Activated CD8-positive, alpha-beta memory T cell treated with anti-CD3 and anti-CD28 coated beads for 24 hours (primary cell): ENCODE results near the gene APLN.
A peak's percentile ranks its signal among the peaks of the same experiment; 100 is the strongest.

Source experiments
- DNase-seq: peaks from one replicate; pipeline ENCODE4 v3.0.0-alpha.2; 2020

APLN gene

DNA sequence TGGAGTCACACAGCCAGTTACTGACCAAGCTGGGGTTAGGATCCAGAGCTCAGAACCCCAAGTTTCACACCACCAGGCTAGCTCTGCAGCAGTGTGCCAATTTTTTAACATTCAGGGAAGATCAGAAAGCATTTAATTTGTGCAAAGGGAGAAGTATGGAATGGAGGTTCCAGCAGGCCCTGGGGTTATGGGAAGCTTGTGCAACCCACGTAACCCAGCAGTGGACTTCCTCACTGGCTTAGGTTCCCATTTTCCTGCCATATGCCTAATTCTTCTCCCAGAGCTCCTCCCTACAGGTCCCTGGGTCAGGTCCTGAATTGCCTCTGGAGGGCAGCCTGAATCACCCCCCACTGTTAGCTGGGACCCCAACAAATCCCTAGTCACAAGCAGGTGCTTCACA lies 14.0 kb downstream of the APLN start:
- no peak for DNase-seq

DNA sequence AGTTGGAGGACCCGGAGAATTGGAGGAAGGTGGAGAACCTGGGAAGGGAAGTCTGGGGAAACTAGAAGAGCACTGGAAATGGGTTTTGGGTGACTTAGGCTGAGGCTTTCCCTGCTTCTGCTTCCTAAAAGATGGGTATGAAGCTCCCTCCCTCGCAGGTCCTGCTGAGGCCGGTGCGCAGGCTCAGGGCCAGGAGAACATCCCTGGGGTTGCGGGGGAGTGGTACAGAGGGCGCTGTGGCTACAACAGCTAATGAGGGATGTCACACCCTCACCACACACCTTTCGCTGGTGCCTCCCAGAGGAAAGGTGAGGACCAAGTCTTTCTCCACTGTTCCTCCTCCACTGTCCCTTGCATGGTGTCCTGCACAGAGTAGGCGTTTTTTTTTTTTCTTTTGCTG lies 15.8 kb downstream of the APLN start:
- DNase-seq = no peak

DNA sequence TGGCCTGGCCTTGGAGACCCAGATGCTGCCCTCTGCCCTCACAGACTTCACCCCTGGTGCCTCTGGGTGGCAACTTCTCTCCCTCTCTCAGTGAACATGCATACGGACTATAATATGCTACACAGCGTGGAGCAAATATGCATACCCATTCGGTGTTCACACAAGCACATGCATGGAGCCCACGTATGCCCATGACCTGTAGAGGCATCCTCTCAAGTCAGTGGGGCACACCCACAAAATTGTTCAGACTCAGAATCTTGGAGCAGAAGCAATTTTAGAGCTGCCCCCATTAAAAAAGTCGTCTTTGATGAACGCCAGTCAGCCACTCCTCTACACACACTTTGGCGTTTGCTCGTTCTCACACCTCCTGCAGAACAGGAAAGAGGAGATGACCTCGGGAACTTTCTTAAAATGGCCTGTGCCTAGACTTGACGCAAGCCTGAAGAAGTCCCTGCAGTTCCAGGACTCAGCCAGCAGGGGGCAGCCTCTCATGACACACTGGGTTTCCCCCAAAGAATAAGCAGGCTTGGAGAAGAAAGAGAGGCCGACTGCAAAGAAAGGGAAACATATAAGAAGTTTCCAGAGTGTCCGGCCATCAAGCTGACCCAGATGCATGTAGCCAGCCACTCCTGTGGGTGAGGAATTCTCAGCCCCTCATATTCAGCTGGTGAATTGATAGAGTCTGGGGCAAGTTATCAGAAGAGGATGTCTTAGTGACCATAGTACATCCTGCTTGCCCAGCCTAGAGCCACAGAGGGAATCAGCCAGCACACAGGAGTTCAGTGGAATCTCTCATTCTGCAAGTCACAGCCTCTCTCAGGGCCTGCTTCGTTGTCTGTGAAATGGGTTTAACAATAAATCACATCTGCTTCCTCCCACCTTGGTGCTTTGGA lies 17.3 kb downstream of the APLN start:
- peak; percentile 92 for DNase-seq

DNA sequence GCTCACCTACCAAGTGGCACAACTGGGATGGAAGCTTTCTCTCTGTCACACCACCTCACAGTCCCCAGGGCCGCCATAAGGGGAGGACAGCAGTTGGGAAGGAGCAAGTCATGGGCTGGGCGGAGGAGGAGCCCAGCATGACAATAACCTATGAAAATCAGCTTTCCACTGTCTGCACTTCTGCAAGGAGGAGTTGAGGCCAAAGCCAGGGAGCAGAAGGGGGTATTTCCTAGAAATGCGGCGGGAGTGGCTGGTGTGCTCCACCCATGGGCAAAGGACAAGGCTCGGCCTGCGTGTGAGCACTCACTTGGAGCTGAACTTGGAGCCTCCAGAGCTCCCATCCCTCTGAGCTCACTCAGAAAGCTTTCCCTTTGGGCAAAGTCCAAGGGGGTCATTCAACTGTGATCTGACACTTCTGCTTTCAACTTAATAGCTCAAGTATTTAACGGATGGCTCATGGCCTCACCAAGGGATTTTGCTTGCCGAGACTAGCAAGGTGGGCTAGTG lies 18.5 kb downstream of the APLN start:
- no peak for DNase-seq

DNA sequence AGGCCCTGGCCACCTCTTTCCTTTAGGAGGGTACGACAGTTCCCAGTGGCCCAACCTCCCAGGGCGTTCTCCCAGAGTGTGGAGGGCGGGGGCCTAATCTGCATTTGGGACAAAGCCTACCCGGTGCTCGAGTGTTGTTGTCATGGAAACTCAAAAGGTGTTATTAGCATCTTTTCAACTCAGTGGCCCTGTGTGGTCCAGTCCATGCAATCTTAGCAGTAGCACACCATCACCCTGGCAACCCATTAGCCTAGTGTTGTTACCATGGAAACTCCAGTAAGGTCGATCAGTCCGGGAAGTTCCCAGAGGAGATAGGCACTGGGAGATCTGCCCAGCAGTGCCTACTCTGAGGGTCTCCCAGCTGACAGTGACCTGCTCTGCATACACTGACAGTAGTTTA lies 20.2 kb downstream of the APLN start:
- DNase-seq = no peak

DNA sequence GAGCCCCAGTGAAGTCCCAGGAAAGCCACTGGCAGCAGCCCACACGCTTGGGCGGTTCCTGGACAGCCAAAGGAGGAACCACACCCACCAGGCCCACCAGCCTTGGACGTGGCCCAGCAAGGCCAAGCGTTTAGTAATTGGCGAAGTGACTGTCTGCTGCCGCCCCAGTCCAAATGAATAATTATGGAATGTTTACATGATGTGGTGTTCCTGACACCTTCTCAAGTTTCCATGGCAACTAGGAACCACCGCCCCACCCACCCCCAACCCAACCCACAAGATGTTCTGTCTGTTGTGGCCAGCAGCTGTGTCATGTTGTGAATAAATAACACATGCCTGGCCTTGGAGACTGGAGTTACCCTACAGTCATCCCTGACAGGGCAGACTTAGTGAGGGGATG lies 22.3 kb downstream of the APLN start:
- DNase-seq = no peak

DNA sequence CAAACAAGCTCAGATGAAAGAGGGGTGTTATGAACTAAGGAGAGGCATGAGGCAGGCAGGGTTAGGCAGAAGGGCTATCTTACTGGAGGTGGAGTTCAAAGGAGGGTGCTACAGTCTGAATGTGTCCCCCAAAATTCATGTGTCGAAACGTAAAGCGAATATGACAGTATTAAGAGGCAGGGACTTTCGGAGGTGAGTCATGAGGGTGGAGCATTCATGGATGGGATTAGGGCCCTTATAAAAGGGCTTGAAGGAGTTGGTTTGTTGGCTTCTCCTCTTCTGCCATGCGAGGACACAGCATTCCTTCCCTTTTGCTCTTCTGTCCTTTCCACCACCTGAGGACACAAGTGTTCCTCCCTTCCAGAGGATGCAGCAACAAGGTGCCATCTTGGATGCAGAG lies 22.9 kb downstream of the APLN start:
- DNase-seq = no peak

DNA sequence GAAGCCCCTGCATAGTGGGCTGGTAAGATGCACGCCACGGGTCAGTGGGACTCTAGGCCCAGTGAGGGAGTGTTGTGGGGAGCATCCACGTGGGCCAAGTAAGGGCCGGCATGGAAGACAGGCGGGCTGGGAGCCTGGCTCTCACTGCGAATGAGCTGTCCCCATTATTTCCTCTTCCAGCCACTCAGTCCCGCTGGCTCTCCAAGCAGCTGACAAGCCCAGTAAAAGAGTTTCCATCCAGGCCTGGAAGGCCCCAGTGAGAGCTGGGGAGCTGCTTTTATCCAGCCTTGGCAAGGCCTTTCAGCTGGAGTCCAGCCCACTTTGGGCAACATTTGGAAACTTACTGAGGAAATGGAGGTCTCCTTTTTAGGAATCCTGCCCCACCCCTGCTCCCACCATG lies 24.9 kb downstream of the APLN start:
- no peak for DNase-seq

DNA sequence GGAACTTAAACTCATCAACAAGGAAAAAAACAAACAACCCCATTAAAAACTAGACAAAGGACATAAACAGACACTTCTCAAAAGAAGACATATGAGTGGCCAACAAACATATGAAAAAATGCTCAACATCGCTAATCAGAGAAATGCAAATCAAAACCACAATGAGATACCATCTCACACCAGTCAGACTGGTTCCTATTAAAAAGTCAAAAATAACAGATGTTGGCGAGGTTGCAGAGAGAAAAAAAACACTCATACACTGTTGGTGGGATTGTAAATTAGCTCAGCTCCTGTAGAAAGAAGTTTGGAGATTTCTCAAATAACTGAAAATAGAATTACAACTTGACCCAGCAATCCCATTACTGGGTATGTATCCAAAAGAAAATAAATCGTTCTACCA lies 28.7 kb downstream of the APLN start:
- DNase-seq = no peak

DNA sequence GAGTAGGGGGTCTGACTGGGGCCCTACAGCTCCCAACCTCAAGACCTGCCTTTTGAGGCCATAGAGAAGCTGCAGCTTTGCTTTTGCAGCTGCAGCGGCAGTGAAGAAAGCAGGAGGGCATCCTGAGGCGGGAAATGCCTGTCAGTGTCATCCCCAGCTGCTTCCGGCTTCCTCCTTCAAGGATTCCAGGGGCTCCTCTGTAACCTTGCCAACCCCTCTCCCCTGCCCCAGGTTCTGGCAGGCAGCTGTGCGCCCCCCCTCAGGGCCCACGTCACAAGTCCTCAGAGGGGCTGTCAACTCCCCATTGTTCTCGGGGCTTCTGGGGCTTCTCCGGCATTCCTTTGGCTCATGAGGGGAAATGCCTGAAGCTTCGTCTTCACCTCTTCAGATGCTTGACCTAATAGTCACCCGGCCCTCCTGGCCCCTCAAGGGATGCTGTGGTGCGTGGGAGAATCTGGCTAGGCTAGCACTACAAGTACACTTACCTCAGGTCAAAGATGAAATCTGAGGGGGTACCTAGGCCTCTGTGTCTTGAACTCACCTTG lies 31.9 kb downstream of the APLN start:
- no peak for DNase-seq

DNA sequence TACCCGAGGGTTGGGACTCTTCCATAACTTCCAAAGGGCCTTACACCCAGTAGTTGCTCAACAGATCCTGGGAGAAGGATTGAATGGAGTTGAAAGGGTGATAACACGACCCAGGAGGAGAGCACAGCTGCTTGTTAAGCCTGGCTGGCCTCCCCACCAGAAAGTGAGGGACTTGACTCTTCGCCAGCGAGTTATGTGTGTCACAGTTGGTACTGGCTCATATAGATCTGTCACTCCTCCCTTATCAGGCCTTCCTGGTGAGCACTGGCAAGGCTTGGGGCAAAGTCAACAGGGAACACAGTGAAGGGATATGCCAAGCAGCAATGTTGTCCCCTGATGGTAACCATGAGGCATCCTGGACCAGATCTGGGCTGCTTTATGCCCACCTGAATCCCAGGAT lies 35.8 kb downstream of the APLN start:
- no peak for DNase-seq

DNA sequence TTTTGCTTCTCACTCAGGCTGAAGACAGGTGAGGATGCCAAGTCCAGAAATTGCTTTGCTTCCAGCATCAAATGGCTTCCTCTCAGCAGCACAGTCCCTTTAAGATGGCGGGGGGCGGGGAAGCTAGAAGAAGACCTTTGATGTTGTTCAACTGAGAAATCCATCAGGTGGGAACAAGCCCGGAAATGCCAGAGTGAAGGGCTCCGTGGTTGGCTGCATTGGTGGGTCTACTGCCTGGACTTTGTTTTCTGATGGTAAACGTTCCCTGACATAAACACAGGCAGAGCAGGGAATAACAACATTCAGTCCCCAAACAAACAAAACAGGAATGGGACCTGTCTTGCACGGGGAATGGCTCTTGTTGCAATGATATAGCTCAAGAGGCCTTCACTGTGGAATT lies 37.3 kb downstream of the APLN start:
- no peak for DNase-seq

DNA sequence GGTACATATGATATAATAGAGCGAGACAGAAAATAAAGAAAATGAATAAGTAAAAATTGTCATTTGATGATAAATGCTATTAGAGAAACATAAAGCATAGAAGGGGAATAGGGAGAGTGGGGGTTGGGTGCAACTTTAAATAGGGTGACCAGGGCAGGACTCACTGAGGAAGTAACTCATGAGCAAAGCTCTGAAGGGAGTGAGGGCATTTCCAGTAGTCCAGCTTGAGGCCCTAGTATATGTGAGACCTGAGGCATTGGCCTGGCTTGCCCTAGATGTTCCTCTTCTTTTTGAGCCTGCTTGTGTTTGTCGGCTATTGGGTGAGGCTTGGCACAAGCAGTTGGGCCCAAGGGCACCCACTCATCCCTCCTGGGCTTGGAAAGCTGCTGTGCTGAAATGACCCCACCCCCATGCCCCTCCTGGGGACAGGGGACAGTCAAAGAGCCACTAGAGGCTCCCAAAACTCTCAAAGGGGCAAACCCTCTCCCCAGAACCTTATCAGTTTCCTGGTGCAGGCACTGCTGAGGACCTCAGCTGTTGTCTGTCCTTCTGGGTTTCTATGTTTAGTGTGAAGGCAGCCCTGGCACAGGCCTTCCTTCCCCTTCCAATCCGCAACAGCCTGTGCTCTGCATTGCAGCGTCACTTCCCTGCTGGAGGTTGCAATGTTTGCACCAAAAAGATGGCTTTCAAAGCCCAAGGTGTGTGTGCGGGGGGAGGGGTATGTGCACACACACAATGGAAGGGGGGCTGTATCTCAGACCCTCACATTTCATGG lies 40.1 kb downstream of the APLN start:
- no peak for DNase-seq

DNA sequence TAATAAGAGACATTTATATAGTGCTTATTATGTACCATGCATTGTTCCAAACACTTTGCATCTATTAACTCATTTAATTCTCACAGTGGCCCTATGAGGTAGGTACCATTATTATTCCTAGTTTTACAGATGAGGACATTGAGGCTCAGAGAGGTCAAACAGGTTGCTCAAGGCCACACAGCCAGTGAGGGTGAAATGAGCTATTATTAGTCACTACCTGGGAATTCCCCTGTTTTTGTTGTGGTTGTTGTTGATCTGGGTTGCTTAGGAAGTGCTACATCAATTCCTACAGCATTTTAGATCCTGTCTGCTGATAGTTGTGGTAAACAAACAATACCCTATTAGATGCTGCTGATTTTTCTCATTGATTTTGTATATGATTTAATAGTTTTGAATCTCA lies 41.2 kb downstream of the APLN start:
- no peak for DNase-seq

DNA sequence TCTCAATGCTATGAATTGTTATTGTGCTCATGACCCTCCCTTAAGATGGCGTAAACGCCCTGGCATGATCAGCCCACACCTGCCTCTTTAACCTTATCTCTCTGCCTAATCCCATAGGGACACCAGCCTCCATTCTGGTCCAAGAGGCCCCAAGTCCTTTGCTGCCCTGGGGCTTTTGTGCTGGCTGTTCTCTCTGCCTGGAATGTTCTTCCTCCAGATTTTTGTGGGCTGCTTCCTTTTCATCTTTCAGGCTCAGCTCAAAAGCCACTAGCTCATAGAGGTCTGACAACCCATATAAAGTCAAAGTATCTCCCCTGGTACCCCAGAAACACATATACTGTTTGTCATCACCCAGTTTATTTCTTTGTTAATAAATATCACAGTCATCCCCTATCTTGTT lies 42.4 kb downstream of the APLN start:
- DNase-seq = no peak

DNA sequence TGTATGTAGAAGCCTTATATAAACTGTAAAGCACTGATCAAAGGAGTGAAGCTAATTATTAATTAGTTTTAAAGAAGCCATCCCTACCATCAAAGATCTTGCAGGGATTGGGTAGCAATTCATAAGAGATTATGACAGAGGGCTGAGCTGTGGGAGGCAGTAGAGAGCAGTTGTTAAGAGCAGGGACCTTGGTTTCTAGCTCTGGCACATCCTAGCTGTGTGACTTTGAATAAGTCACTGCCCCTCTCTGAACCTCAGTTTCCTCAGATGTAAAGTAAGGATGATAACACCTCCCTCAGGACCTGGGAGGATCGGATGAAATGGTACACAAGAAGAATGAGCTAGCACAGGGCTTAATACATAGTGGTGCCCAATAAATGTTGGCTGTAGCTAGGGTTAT lies 45.4 kb downstream of the APLN start:
- DNase-seq = no peak

DNA sequence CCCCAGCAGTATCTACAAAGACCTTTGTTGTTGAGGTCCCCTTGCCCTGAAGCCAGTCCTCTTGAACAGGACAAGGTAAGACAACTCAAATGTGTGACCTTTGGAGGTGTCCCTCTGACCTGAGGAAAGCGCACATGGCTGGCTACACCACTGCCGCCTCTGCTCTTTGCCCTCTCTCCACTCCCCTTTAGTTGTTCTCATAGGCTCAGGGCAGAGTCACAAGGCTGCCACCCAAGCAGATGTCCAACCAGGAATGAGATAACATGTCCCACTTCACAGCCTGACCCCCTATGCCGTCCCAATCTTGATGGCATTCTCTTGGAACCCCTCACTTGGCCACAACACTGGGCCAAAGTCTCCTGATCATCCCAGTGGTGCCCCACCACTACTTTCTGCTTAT lies 46.3 kb downstream of the APLN start:
- no peak for DNase-seq

DNA sequence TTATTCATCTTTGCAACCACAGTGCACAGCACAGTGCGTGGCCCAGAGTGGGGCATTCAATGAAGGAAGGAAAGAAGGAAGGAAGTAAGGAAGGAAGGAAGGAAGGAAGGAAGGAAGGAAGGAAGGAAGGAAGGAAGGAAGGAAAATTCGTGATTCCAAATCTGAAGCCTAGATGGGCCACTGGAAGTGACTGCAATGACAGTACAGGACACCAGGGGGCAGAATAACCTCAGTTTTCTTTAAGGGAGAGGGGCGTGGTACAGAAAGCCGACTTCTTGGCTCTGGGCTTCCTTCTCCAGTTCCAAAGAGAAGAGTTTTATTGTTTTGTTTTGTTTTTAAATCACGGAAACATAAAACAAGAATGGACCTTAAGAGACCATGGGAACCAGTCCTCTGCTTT lies 47.8 kb downstream of the APLN start:
- DNase-seq = peak; percentile 79

DNA sequence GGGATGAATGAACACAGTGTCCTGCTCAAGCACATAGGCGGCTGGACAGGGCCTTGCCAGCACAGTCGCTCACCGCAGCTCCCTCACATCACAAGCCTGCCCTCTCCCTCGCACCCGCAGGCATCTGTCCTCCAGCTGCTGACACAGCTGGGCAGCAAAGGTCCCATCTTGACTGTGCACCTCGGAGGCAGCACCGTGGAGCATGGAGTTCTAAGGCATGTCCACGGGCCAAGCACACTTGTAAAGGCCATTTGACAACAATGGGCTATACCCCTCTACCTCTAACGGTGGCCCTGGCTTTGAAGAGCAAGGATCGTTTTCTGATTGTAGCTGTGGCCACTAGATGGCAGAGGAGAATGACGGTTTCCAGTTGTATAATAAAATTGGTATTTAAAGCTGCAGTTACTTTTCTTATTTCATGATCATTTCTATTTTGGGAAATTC lies 53.8 kb downstream of the APLN start:
- no peak for DNase-seq

DNA sequence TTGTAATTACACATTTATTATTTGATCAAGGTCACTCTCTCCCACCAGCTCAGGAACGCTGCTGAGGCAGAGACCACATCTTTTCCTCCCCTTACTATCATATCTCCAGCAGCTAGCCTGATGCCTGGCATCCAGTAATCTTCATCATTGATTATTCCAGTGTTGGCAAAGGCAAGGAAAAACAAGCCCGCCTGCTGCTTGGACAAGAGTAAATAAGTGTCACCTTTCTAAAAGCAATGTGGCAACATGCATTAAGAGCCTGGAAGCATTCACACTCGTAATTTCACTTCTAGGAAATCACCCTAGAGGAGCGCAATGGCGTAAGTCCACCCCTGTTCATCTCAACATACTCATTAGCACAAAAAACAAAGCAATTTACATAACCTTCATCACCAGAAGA lies 54.8 kb downstream of the APLN start:
- no peak for DNase-seq

DNA sequence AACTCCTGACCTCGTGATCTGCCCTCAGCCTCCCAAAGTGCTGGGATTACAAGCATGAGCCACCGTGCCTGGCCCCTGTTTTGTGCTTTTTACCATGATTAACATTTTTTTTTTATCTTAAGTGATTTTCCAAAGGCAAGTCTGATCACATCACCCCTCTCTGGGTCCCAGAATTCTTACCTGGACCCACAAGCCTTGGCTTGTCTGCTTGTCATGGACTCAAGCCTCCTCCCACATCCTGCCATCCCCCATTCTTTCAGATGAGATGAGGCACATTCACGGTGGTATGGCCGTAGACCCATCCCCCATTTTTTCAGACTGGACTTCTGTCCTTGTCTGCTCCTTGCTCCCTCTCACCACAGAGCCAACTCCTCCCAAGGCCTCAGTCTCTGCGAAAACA lies 55.3 kb downstream of the APLN start:
- DNase-seq = no peak

DNA sequence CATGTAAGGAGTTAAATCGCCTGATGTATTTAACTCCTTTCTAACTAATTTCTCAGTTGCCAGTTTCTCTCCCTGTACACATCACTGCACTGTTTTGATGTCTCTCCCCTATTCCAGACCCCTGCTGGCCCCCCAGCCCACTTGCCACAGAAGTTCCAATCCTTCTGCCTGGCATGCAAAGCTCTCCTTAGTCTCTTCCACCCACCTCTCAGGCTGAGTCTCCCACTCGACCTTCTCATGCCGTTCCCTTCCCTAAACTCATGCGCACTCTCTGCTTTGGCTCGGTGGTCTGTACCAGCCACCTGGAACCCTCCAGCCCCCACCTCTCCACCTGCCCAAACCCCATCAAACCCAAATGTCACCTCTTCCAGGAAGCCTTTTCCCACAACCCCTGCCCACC lies 56.9 kb downstream of the APLN start:
- DNase-seq = no peak

DNA sequence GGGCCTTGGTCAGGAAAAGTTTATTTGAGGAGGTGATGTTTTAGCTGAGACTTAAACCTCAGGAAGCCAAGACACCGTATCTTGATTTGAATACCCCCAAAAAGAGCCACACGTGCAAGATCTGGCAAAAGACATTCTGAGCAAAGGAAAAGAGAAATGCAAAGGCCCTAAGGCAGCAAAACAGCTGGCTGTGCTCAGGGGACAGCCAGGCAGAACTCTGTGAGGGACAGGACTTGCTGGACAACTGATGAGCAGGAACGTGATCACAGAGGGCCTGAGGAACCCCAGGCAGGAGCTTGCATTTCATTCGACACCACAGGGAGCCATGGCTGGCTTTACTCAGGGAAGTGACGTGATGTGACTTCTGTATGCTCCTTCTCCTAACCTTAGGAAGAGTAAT lies 58.7 kb downstream of the APLN start:
- DNase-seq = no peak
